KOPT-K1 (cell line): Measurements from ENCODE around the gene RND2.
"Not testable (repeated sequence)": the region's sequence is repeated elsewhere in the genome, so short reads cannot be mapped to it uniquely, and the experiment has no call there.

Experiments used
- H3K27ac ChIP-seq: fragments of 200-600 bp; sonication (generic); 2 replicates; pipeline ENCODE4 v1.5.1; 2016; ENCODE audit warnings: antibody characterized with exemption, mild to moderate bottlenecking, low read depth, low read length; ENCODE audit not compliant: poor library complexity, severe bottlenecking
- H3K36me3 ChIP-seq: fragments of 200-600 bp; sonication (generic); 2 replicates; pipeline ENCODE4 v1.5.1; 2017; ENCODE audit warnings: antibody characterized with exemption, mild to moderate bottlenecking, low read length, moderate library complexity; ENCODE audit not compliant: insufficient read depth
- H3K9me3 ChIP-seq: fragments of 200-600 bp; sonication (generic); 2 replicates; pipeline ENCODE4 v1.5.1; 2017; ENCODE audit warnings: antibody characterized with exemption, low read length, mild to moderate bottlenecking; ENCODE audit not compliant: insufficient read depth, poor library complexity, severe bottlenecking

Gene RND2

DNA sequence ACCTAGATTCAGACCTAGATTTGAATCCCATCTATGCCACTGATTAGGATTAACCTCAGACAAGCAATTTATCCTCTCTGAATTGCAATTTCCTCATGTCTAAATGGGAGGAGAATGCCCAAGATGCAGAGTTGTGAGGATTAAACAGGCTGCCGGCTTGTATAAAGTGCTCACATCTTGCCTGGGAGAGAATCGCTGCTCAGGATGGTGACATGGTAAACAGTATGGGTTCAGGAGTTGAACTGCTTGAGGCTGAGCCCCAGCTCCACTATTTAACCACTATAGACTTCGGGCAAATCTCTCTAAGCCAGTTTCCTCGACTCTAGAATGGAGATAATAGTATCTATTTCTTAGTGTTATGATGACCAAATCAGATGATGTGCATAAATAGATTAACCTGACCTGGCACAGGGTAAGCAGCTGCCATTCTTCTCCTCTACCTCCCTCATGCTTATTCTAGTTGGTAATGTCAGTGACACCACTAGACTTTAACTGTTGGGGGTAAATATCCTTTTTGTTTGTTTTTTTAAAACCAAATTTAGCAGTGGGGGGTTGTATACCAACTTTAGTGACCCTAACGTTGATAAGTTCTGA is 27.5 kb upstream of the RND2 start:
- Histone ChIP-seq H3K27ac (peak overlapping the region; percentile 24), H3K36me3 (peaks cover 70% of the 10 kb centered on the region), H3K9me3 (no peaks in the 10 kb centered on the region)

GRCh38 chr17:42997984-42998938 is 26.8 kb upstream of the RND2 start, which contains the start of gene RPL27:
Gene RPL27 (plus strand): TSS chr17:42998419. CDS start chr17:42998751, 332 bp downstream.
- H3K27ac ChIP-seq, result peak within 1 kb of the TSS; percentile 78
- no peaks in the 10 kb centered on the region for H3K9me3 ChIP-seq
- H3K36me3 ChIP-seq, result peaks cover 70% of the 10 kb centered on the region

DNA sequence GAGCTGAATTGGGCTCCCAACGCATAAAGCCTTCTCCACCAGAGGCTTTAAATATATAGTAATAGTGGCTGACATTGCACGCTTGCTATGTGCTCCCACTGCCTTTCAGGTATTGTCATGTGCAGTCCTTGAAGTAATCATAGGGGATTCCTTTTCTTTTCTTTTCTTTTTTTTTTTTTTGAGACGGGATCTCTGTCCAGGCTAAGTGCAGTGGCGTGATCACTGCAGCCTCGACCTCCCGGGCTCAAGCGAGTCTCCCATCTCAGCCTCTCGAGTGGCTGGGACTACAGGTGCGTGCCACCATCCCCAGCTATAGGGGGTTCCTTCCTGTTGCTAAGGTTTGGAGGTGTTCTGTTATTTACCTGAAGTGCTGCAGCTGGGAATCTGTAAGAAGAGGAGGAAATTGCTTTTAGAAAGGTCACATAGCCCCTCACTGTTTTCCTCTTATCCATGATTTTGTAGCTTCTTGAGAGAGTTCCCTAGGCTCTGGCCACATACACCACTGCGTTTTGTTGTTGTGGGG is 26.0 kb upstream of the RND2 start:
- Histone ChIP-seq H3K27ac (peak overlapping the region; percentile 78), H3K36me3 (peaks cover 70% of the 10 kb centered on the region), H3K9me3 (no peaks in the 10 kb centered on the region)

DNA sequence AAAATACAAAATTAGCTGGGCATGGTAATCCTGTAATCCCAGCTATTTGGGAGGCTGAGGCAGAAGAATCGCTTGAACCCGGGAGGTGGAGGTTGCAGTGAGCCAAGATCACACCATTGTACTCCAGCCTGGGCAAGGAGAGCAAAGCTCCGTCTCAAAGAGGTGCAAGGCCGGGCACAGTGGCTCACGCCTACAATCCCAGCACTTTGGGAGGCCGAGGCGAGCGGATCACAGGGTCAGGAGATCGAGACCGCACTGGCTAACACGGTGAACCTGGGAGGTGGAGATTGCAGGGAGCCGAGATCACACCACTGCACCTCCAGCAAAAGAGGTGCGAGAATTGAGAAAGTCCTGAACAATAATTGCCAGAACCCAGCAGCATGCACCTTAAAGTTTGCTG is 24.1 kb upstream of the RND2 start:
- peaks cover 73% of the 10 kb centered on the region for H3K36me3 ChIP-seq
- not testable (repeated sequence) for H3K9me3 ChIP-seq, H3K27ac ChIP-seq

DNA sequence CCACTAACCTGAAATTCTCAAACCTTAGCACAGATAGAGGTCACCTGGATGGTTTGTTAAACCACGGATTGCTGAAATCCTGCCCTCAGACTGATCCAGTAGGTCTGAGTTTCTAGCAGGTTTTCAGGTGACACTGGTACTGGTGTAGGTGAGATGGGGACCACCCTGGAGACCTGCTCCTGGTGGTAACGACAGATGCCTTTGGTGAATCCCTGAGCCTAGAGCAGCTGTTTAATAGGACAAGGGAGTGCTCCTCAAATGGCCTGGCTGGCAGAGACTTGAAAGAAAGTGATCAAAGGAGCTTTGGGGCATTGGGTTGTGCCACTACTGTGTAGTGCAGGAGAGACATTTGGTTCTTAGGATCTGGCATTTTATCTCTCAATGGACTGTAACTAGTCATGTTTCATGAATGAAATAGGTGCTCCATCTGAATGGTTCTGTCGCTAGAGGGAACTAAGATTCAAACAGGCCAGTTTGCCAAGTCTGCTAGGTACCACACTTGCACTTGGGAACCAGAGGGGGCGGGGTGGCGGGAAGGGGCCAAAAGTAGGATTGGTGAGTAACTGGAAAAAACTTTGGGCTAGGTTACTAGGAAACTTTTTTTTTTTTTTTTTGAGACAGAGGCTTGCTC is 21.4 kb upstream of the RND2 start:
- H3K36me3 ChIP-seq, result peaks cover 70% of the 10 kb centered on the region

DNA sequence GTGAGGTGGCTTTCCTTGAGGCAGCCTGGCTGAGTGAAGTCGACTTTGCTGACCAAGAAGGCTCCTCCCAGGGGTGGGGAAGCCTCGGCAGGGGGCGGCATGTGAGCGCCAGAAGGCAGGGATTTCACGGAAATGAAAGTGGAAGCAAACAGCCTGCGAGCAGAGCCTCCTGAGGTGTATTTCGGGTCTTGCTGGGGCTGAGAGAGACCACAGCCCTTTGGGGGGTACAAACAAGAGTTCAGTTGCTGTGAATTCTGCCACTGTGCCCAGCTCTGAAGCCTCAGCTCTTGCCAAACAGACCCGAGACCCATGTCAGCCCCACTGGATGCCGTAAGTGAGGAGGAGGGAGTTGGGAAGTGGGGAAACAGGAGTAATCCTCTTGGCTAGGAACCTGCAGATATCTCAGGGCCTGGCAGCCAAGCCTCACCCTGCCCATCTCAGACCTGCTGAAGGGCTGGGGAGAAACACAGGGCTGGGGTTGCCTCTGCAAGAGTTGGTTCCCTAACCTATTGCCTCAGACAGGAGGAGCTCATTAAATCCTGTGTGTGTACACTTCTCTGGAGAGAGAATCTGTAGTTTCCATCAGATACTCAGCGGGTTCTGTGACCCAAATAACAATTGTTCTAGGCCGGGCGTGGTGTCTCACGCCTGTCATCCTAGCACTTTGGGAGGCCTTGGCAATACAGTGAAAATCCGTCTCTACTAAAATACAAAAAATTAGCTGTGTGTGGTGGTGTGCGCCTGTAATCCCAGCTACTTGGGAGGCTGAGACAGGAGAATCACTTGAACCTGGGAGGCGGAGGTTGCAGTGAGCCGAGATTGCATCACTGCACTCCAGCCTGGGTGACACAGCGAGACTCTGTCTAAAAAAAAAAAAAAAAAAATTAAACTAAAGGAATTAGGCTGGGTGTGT is 18.1 kb upstream of the RND2 start, which contains the start of gene IFI35:
Gene IFI35 (plus strand): TSS at position 146 of the 913 bp plus-strand sequence. CDS start 164 bp downstream, at position 310.
- H3K9me3 ChIP-seq, result no peaks in the 10 kb centered on the region
- H3K27ac ChIP-seq, result peak within 1 kb of the TSS; percentile 79
- H3K36me3 ChIP-seq, result peaks cover 40% of the 10 kb centered on the region

More for the DNA sequence above, 21.4 kb upstream of the RND2 start:
- Histone ChIP-seq H3K9me3 (no peaks in the 10 kb centered on the region), H3K27ac (no peak overlapping the region)

GRCh38 chr17:43010667-43011308 is 14.2 kb upstream of the RND2 start:
- peaks cover 30% of the 10 kb centered on the region for H3K36me3 ChIP-seq
- H3K9me3 ChIP-seq, result no peaks in the 10 kb centered on the region
- H3K27ac ChIP-seq, result no peak overlapping the region

DNA sequence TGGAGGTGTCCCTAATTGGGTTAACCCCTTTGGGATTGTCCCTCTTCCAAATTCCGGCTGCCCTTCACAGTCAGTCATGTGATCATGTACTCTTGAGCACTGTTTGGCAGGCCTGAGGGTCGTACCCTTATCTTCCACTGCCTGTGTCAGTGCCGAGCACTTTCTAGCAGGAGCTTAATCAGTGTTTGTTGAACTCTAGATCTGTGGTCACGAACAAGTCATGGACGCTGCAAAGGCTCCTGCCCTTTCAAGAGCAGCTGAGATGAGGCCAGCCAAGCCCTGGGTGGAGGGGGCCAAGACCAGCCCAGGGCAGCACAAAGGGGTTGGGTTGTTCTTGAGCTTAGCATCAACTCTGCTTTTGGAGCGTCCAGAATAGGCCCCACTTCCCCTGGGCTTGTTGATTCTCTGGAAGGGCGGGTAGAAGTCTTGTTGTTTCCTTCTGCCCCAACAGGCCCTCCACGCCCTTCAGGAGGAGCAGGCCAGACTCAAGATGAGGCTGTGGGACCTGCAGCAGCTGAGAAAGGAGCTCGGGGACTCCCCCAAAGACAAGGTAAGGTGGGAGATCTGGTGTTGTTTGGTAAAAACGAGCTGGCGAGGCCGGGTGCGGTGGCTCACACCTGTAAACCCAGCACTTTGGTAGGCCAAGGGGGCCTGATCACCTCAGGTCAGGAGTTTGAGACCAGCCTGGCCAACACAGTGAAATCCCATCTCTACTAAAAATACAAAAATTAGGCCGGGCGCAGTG is 13.1 kb upstream of the RND2 start:
- Histone ChIP-seq H3K9me3 (no peaks in the 10 kb centered on the region), H3K27ac (no peak overlapping the region), H3K36me3 (peaks cover 37% of the 10 kb centered on the region)

GRCh38 chr17:43013296-43013695 is 11.7 kb upstream of the RND2 start:
- no peaks in the 10 kb centered on the region for H3K9me3 ChIP-seq
- H3K36me3 ChIP-seq, result peaks cover 43% of the 10 kb centered on the region
- H3K27ac ChIP-seq, result no peak overlapping the region

DNA sequence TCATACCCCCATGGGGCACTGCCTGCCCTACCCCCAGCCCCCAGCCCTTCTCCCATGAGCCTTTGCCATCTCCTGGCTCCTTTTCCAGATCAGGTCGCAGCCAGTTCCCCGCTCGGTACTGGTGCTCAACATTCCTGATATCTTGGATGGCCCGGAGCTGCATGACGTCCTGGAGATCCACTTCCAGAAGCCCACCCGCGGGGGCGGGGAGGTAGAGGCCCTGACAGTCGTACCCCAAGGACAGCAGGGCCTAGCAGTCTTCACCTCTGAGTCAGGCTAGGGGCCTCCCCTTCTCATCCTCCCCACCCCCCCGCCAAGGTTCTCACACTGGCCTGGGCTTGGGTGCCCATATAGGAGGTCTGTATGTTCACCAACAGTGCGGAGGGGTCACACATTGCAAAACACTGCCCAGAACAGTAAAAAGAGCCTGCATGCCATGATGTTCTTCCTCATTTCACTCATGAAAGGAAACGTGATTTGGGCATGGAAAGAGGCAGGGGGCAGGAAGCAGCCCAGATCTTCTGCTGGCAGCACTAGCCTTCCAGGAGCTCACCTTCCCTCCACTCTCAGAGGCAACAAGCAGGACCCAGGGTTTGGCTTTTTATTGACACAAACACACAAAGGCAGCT is 10.9 kb upstream of the RND2 start:
- H3K36me3 ChIP-seq, result peaks cover 43% of the 10 kb centered on the region
- no peak overlapping the region for H3K27ac ChIP-seq

DNA sequence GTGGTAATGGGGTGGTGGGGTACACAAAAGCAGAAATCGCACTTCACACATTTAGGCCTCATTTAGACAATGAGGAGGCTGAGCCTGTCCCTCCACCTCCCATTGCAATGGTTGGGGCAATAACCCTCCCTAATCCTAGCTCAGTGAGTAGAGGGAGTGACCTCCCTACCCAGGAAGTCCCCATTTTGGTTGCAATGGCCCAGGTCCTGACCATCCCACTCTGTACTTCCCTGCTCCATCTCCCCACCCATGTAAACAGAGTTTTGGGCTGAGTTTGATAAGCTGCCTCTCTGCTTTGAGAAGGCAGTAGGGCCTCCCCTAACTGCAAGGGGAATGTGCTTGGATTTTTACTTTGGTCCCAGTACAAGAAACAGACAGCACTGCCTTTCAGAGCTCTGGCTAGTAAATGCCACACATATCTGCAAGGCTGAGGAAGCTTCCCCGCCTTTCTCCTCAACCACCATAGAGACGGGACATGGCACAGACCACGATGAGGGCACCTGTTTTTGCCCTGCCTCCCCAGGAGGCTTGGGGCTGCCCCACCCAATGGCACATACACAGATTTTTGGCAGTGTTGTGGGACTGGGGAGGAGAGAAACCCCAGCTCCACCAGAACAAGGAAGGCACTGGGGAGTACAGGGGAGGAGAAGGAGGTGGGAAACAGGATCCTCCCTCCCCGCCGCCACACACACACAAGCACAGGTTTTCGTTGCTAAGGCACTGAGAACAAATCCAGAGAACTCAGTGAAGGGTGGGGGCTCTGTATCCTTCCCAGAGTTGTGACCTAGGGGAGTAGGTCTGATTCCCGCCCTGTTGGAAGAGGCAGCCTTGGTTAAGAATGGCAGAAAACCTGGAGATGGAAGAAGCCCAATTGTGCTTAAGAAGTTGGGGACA is 10.1 kb upstream of the RND2 start:
- Histone ChIP-seq H3K9me3 (no peaks in the 10 kb centered on the region), H3K27ac (peak overlapping the region; percentile 4), H3K36me3 (peaks cover 43% of the 10 kb centered on the region)

More for the DNA sequence above, 10.9 kb upstream of the RND2 start:
- H3K9me3 ChIP-seq, result no peaks in the 10 kb centered on the region

- no peaks in the 10 kb centered on the region for H3K9me3 ChIP-seq
- H3K36me3 ChIP-seq, result peaks cover 43% of the 10 kb centered on the region
- no peak overlapping the region for H3K27ac ChIP-seq
Measured at GRCh38 chr17:43015579-43015978, 9.5 kb upstream of the RND2 start.
